Stimulated activated CD4-positive, alpha-beta T cell treated with anti-CD3 and anti-CD28 coated beads, Interleukin-2, amount 100 ng/mL, for 4 hours (primary cell): ENCODE data around the gene VRK2.
"Not testable (repeated sequence)": the region's sequence is repeated elsewhere in the genome, so short reads cannot be mapped to it uniquely, and the experiment has no call there.

Experiments used
- DNase-seq: peaks from one replicate; pipeline ENCODE4 v3.0.0-alpha.2; 2020; ENCODE audit warnings: low read depth

VRK2 gene

GRCh38 chr2:58107803-58108710 lies 61.5 kb downstream of the VRK2 start:
- no peak for DNase-seq

GRCh38 chr2:58109481-58109880 lies 62.9 kb downstream of the VRK2 start:
- no peak for DNase-seq

GRCh38 chr2:58110765-58111164 lies 64.2 kb downstream of the VRK2 start:
- no peak for DNase-seq

- not testable (repeated sequence) for DNase-seq
Observed at GRCh38 chr2:58113563-58113962, 67.0 kb downstream of the VRK2 start.

GRCh38 chr2:58120626-58121229 lies 74.1 kb downstream of the VRK2 start:
- no peak for DNase-seq

- no peak for DNase-seq
Observed at GRCh38 chr2:58122040-58122439, 75.4 kb downstream of the VRK2 start.

- DNase-seq: no peak
Observed at GRCh38 chr2:58122540-58122939, 75.9 kb downstream of the VRK2 start.

- DNase-seq: no peak
Observed at GRCh38 chr2:58127111-58127510, 80.5 kb downstream of the VRK2 start.

- no peak for DNase-seq
Observed at GRCh38 chr2:58130238-58130637, 83.6 kb downstream of the VRK2 start.

- no peak for DNase-seq
Observed at GRCh38 chr2:58131191-58132011, 84.8 kb downstream of the VRK2 start.

GRCh38 chr2:58133395-58133794 lies 86.8 kb downstream of the VRK2 start:
- DNase-seq: no peak

GRCh38 chr2:58135861-58136260 lies 89.3 kb downstream of the VRK2 start:
- DNase-seq: no peak

- DNase-seq: no peak
Observed at GRCh38 chr2:58137221-58137620, 90.6 kb downstream of the VRK2 start.

GRCh38 chr2:58137856-58138255 lies 91.2 kb downstream of the VRK2 start:
- no peak for DNase-seq

GRCh38 chr2:58138396-58139030 lies 91.9 kb downstream of the VRK2 start:
- DNase-seq: no peak

GRCh38 chr2:58140508-58141072 lies 94.0 kb downstream of the VRK2 start:
- no peak for DNase-seq

GRCh38 chr2:58145769-58146168 lies 99.2 kb downstream of the VRK2 start:
- DNase-seq: not testable (repeated sequence)

- peak; percentile 10 for DNase-seq
Observed at GRCh38 chr2:58146707-58147106, 100.1 kb downstream of the VRK2 start.

- DNase-seq: no peak
Observed at GRCh38 chr2:58155160-58155778, 108.7 kb downstream of the VRK2 start.

GRCh38 chr2:58156780-58157179 lies 110.2 kb downstream of the VRK2 start:
- DNase-seq: no peak

- no peak for DNase-seq
Observed at GRCh38 chr2:58157754-58158153, 111.1 kb downstream of the VRK2 start.
